Measurements from ENCODE around the gene NAALADL2.

NAALADL2 gene

GRCh38 chr3:175029828-175030227, 170.7 kb downstream of the NAALADL2 start:
- no peak for DNase-seq (ENCODE audit: low spot score)
- Histone ChIP-seq H3K4me3 (no peak overlapping the region), H3K27ac (no peak overlapping the region)
- TF ChIP-seq CTCF (IDR thresholded peaks at IDR 0.05): no peak

GRCh38 chr3:175039875-175040274, 180.7 kb downstream of the NAALADL2 start:
- no peak for DNase-seq (ENCODE audit: low spot score)
- no peak for TF ChIP-seq CTCF (IDR thresholded peaks at IDR 0.05)
- Histone ChIP-seq H3K27ac (no peak overlapping the region), H3K4me3 (no peak overlapping the region)

- DNase-seq (ENCODE audit: low spot score): no peak
- no peak overlapping the region for H3K27ac ChIP-seq
- no peak for TF ChIP-seq CTCF (IDR thresholded peaks at IDR 0.05)
- no peak overlapping the region for H3K4me3 ChIP-seq
These were observed 182.2 kb downstream of the NAALADL2 start for GRCh38 chr3:175041369-175041768.

- DNase-seq (ENCODE audit: low spot score): no peak
- Histone ChIP-seq H3K27ac (no peak overlapping the region), H3K4me3 (no peak overlapping the region)
- TF ChIP-seq CTCF (IDR thresholded peaks at IDR 0.05): no peak
These were observed 187.5 kb downstream of the NAALADL2 start for GRCh38 chr3:175046601-175047000.

- Histone ChIP-seq H3K4me3 (no peak overlapping the region), H3K27ac (no peak overlapping the region)
- no peak for TF ChIP-seq CTCF (IDR thresholded peaks at IDR 0.05)
- DNase-seq (ENCODE audit: low spot score): no peak
These were observed 188.7 kb downstream of the NAALADL2 start for GRCh38 chr3:175047786-175048185.

- no peak for DNase-seq (ENCODE audit: low spot score)
- TF ChIP-seq CTCF (IDR thresholded peaks at IDR 0.05): no peak
- no peak overlapping the region for H3K4me3 ChIP-seq
- no peak overlapping the region for H3K27ac ChIP-seq
These were observed 198.3 kb downstream of the NAALADL2 start for GRCh38 chr3:175057401-175057800.

- TF ChIP-seq CTCF (IDR thresholded peaks at IDR 0.05): no peak
- no peak overlapping the region for H3K4me3 ChIP-seq
- H3K27ac ChIP-seq: no peak overlapping the region
- no peak for DNase-seq (ENCODE audit: low spot score)
These were observed 200.7 kb downstream of the NAALADL2 start for GRCh38 chr3:175059788-175060187.
